GM19238 (cell line): ENCODE measurements around the gene SCPEP1.
"Not testable (repeated sequence)": the region's sequence is repeated elsewhere in the genome, so short reads cannot be mapped to it uniquely, and the experiment has no call there.

Source experiments
- DNase-seq: peaks from one replicate; pipeline ENCODE4 v3.0.0; 2011; ENCODE audit warnings: low spot score; ENCODE audit not compliant: insufficient read length

SCPEP1 gene

GRCh38 chr17:56965241-56965640 is 12.7 kb upstream of the SCPEP1 start:
- not testable (repeated sequence) for DNase-seq

GRCh38 chr17:56965681-56966080 is 12.2 kb upstream of the SCPEP1 start:
- not testable (repeated sequence) for DNase-seq

- no peak for DNase-seq
Observed at GRCh38 chr17:56966338-56966737, 11.6 kb upstream of the SCPEP1 start.

GRCh38 chr17:56970974-56971373 is 7.0 kb upstream of the SCPEP1 start:
- DNase-seq: no peak

- DNase-seq: no peak
Observed at GRCh38 chr17:56972111-56972730, 5.7 kb upstream of the SCPEP1 start.

- DNase-seq: no peak
Observed at GRCh38 chr17:56973520-56973919, 4.4 kb upstream of the SCPEP1 start.

- DNase-seq: no peak
Observed at GRCh38 chr17:56974055-56974454, 3.9 kb upstream of the SCPEP1 start.

GRCh38 chr17:56975656-56976055 is 2.3 kb upstream of the SCPEP1 start:
- DNase-seq: no peak

- DNase-seq: no peak
Observed at GRCh38 chr17:56976941-56977608, 856 bp upstream of the SCPEP1 start.

- no peak for DNase-seq
Observed at GRCh38 chr17:56978441-56979090, 635 bp downstream of the SCPEP1 start.

GRCh38 chr17:56979091-56979480 is 1.2 kb downstream of the SCPEP1 start:
- DNase-seq: no peak

- not testable (repeated sequence) for DNase-seq
Observed at GRCh38 chr17:56980526-56980925, 2.6 kb downstream of the SCPEP1 start.

- no peak for DNase-seq
Observed at GRCh38 chr17:56982312-56982711, 4.4 kb downstream of the SCPEP1 start.

- DNase-seq: no peak
Observed at GRCh38 chr17:56983366-56983765, 5.4 kb downstream of the SCPEP1 start.

- no peak for DNase-seq
Observed at GRCh38 chr17:56985371-56986162, 7.6 kb downstream of the SCPEP1 start.

- no peak for DNase-seq
Observed at GRCh38 chr17:56987283-56987834, 9.4 kb downstream of the SCPEP1 start.

- DNase-seq: no peak
Observed at GRCh38 chr17:56988901-56989572, 11.1 kb downstream of the SCPEP1 start.

GRCh38 chr17:56992364-56992763 is 14.4 kb downstream of the SCPEP1 start:
- DNase-seq: no peak

- DNase-seq: no peak
Observed at GRCh38 chr17:56994009-56994792, 16.3 kb downstream of the SCPEP1 start.

GRCh38 chr17:56995766-56996165 is 17.8 kb downstream of the SCPEP1 start:
- DNase-seq: no peak
